ENCODE data around the gene FOXP1.

- TF ChIP-seq POLR2AphosphoS5 (IDR thresholded peaks at IDR 0.05; ENCODE audit: low read depth, low read length) (no peak), SIN3A (IDR thresholded peaks at IDR 0.05; ENCODE audit: borderline replicate concordance, insufficient read depth, low read depth, low read length) (no peak), TCF7L2 (IDR thresholded peaks at IDR 0.05; ENCODE audit: low read depth, low read length) (no peak)
- TF ChIP-seq, protein P1, sequence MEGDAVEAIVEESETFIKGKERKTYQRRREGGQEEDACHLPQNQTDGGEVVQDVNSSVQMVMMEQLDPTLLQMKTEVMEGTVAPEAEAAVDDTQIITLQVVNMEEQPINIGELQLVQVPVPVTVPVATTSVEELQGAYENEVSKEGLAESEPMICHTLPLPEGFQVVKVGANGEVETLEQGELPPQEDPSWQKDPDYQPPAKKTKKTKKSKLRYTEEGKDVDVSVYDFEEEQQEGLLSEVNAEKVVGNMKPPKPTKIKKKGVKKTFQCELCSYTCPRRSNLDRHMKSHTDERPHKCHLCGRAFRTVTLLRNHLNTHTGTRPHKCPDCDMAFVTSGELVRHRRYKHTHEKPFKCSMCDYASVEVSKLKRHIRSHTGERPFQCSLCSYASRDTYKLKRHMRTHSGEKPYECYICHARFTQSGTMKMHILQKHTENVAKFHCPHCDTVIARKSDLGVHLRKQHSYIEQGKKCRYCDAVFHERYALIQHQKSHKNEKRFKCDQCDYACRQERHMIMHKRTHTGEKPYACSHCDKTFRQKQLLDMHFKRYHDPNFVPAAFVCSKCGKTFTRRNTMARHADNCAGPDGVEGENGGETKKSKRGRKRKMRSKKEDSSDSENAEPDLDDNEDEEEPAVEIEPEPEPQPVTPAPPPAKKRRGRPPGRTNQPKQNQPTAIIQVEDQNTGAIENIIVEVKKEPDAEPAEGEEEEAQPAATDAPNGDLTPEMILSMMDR (IDR thresholded peaks at IDR 0.05) = no peak
- TF ChIP-seq, protein P2, sequence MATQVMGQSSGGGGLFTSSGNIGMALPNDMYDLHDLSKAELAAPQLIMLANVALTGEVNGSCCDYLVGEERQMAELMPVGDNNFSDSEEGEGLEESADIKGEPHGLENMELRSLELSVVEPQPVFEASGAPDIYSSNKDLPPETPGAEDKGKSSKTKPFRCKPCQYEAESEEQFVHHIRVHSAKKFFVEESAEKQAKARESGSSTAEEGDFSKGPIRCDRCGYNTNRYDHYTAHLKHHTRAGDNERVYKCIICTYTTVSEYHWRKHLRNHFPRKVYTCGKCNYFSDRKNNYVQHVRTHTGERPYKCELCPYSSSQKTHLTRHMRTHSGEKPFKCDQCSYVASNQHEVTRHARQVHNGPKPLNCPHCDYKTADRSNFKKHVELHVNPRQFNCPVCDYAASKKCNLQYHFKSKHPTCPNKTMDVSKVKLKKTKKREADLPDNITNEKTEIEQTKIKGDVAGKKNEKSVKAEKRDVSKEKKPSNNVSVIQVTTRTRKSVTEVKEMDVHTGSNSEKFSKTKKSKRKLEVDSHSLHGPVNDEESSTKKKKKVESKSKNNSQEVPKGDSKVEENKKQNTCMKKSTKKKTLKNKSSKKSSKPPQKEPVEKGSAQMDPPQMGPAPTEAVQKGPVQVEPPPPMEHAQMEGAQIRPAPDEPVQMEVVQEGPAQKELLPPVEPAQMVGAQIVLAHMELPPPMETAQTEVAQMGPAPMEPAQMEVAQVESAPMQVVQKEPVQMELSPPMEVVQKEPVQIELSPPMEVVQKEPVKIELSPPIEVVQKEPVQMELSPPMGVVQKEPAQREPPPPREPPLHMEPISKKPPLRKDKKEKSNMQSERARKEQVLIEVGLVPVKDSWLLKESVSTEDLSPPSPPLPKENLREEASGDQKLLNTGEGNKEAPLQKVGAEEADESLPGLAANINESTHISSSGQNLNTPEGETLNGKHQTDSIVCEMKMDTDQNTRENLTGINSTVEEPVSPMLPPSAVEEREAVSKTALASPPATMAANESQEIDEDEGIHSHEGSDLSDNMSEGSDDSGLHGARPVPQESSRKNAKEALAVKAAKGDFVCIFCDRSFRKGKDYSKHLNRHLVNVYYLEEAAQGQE (IDR thresholded peaks at IDR 0.05; ENCODE audit: insufficient read depth in 1 of 2, low read depth in 2 of 2, low read length in 1 of 2) = no peak
These were observed 567.2 kb downstream of the FOXP1 start for GRCh38 chr3:71016178-71016845.

All from Panc1 (cell line).